ENCODE results near the gene LHFPL6. TPM values are rescaled to one million over a fixed set of nuclear protein-coding genes. Genes with fewer than 3 reads are reported as not detected.

Gene LHFPL6
- total RNA-seq, 3 donors from 2014 or later (not counting 1 experiment from before 2014, with no cell fraction given), result not detected

- H3K4me1 Mint-ChIP-seq, result no peaks in the 10 kb centered on the region
- no peak overlapping the region for H3K4me3 Mint-ChIP-seq
- H3K27me3 Mint-ChIP-seq (ENCODE audit: low read depth in 2 of 2), result no peaks in the 10 kb centered on the region
- H3K4me3 ChIP-seq (ENCODE audit: low read length), result no peak overlapping the region
- H3K4me1 ChIP-seq (ENCODE audit: control insufficient read depth, insufficient read depth, low read length), result no peaks in the 10 kb centered on the region
- no peak overlapping the region for H3K27ac ChIP-seq (ENCODE audit: low read length)
- no peak overlapping the region for H3K27ac Mint-ChIP-seq
- no peak for DNase-seq
- no peaks in the 10 kb centered on the region for H3K36me3 ChIP-seq (ENCODE audit: control insufficient read depth, insufficient read depth, low read length)
- intact Hi-C loops (cut with micrococcal nuclease), result no loop called here
- no peak for TF ChIP-seq CTCF (IDR thresholded peaks at IDR 0.05)
- no peaks in the 10 kb centered on the region for H3K27me3 ChIP-seq (ENCODE audit: control insufficient read depth, insufficient read depth, low read length)
- no peaks in the 10 kb centered on the region for H3K9me3 ChIP-seq (ENCODE audit: control insufficient read depth, insufficient read depth, low read length)
- 83% methylated on average over 1 of the region's 3 CpGs for WGBS (ENCODE audit: insufficient coverage)
- no peaks in the 10 kb centered on the region for H3K36me3 Mint-ChIP-seq
- H3K9me3 Mint-ChIP-seq, result peaks cover 0 to 4% of the 10 kb centered on the region in 2 donors
- ATAC-seq, result no peak
Observed at GRCh38 chr13:39530916-39531315, 72.1 kb downstream of the LHFPL6 start.

DNA sequence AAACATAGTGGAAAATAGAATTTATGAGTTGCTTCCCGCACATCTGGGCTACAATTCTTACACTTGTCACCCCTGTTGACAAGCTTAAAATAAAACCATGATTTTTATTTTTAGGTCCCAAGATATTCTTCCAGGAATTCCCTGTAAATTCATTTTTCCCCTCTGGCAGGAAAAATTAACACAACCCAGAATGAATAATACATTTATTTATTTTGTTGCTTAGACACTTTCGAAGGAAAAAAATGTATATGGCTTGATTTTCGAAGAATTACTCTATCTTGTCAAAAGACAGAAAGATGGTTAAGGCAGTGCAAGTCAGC is 74.4 kb downstream of the LHFPL6 start:
- H3K36me3 ChIP-seq (ENCODE audit: control insufficient read depth, insufficient read depth, low read length), result no peaks in the 10 kb centered on the region
- intact Hi-C loops (cut with micrococcal nuclease), result no loop called here
- Mint-ChIP-seq H3K27me3 (ENCODE audit: low read depth in 2 of 2) (no peaks in the 10 kb centered on the region), H3K27ac (no peak overlapping the region), H3K4me1 (no peaks in the 10 kb centered on the region), H3K36me3 (no peaks in the 10 kb centered on the region), H3K4me3 (no peak overlapping the region), H3K9me3 (peaks cover 0 to 4% of the 10 kb centered on the region in 2 donors)
- ATAC-seq, result no peak
- DNase-seq, result no peak
- no peak overlapping the region for H3K27ac ChIP-seq (ENCODE audit: low read length)
- H3K4me1 ChIP-seq (ENCODE audit: control insufficient read depth, insufficient read depth, low read length), result no peaks in the 10 kb centered on the region
- H3K9me3 ChIP-seq (ENCODE audit: control insufficient read depth, insufficient read depth, low read length), result no peaks in the 10 kb centered on the region
- 89% methylated on average over 3 of the region's 3 CpGs for WGBS (ENCODE audit: insufficient coverage)
- no peaks in the 10 kb centered on the region for H3K27me3 ChIP-seq (ENCODE audit: control insufficient read depth, insufficient read depth, low read length)
- TF ChIP-seq CTCF (IDR thresholded peaks at IDR 0.05), result no peak
- H3K4me3 ChIP-seq (ENCODE audit: low read length), result no peak overlapping the region

DNA sequence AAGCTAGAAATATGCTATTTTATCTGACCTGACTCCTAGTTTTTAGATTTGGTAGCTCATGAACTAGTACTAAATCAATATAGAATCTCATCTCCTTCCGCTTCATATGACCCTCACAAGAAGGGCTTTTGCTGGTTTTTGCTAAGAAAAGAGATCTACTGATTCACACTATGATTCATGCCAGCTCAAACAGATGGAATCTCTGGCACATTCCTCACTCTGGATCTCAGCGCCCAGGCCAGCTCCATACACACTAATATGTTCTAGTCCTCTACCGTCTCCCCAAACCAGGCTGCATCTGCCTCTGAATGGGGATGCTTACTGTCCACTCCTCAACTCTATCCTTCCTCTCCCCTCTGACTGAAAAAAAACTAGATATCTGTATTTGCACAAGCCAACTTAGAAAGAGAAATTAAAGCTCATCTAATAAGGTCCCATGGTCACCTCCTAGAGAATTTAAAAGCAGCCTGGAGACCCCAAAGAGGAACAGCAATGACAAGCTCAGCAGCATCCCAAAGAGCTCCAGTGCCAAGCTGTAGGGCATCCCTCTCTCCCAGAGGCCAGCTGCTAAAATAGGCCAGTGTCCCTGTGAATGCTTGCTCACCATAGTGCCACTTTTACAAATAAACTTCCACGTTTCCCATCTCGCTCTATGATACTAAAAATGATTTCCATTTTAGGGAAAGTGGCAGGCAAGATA is 74.9 kb downstream of the LHFPL6 start:
- Histone ChIP-seq H3K27ac (ENCODE audit: low read length) (no peak overlapping the region), H3K9me3 (ENCODE audit: control insufficient read depth, insufficient read depth, low read length) (no peaks in the 10 kb centered on the region), H3K36me3 (ENCODE audit: control insufficient read depth, insufficient read depth, low read length) (no peaks in the 10 kb centered on the region), H3K27me3 (ENCODE audit: control insufficient read depth, insufficient read depth, low read length) (no peaks in the 10 kb centered on the region), H3K4me1 (ENCODE audit: control insufficient read depth, insufficient read depth, low read length) (no peaks in the 10 kb centered on the region), H3K4me3 (ENCODE audit: low read length) (no peak overlapping the region)
- ATAC-seq (no peak), DNase-seq (no peak)
- no peak for TF ChIP-seq CTCF (IDR thresholded peaks at IDR 0.05)
- no peak overlapping the region for H3K4me3 Mint-ChIP-seq
- peaks cover 0 to 4% of the 10 kb centered on the region in 2 donors for H3K9me3 Mint-ChIP-seq
- no peaks in the 10 kb centered on the region for H3K36me3 Mint-ChIP-seq
- H3K4me1 Mint-ChIP-seq, result no peaks in the 10 kb centered on the region
- WGBS (ENCODE audit: insufficient coverage), result 89% methylated on average over 4 of the region's 5 CpGs
- intact Hi-C loops (cut with micrococcal nuclease), result no loop called here
- H3K27me3 Mint-ChIP-seq (ENCODE audit: low read depth in 2 of 2), result no peaks in the 10 kb centered on the region
- no peak overlapping the region for H3K27ac Mint-ChIP-seq

- no peak overlapping the region for H3K27ac ChIP-seq (ENCODE audit: low read length)
- H3K4me1 Mint-ChIP-seq, result no peaks in the 10 kb centered on the region
- intact Hi-C loops (cut with micrococcal nuclease), result no loop called here
- 78% methylated on average over 3 of the region's 3 CpGs for WGBS (ENCODE audit: insufficient coverage)
- no peaks in the 10 kb centered on the region for H3K27me3 Mint-ChIP-seq (ENCODE audit: low read depth in 2 of 2)
- H3K36me3 ChIP-seq (ENCODE audit: control insufficient read depth, insufficient read depth, low read length), result no peaks in the 10 kb centered on the region
- no peaks in the 10 kb centered on the region for H3K4me1 ChIP-seq (ENCODE audit: control insufficient read depth, insufficient read depth, low read length)
- peaks cover 0 to 4% of the 10 kb centered on the region in 2 donors for H3K9me3 Mint-ChIP-seq
- no peaks in the 10 kb centered on the region for H3K27me3 ChIP-seq (ENCODE audit: control insufficient read depth, insufficient read depth, low read length)
- no peak overlapping the region for H3K4me3 ChIP-seq (ENCODE audit: low read length)
- no peaks in the 10 kb centered on the region for H3K9me3 ChIP-seq (ENCODE audit: control insufficient read depth, insufficient read depth, low read length)
- ATAC-seq (no peak), DNase-seq (no peak)
- no peaks in the 10 kb centered on the region for H3K36me3 Mint-ChIP-seq
- H3K4me3 Mint-ChIP-seq, result no peak overlapping the region
- no peak for TF ChIP-seq CTCF (IDR thresholded peaks at IDR 0.05)
- H3K27ac Mint-ChIP-seq, result no peak overlapping the region
Observed at GRCh38 chr13:39527301-39527700, 75.7 kb downstream of the LHFPL6 start.

Data from natural killer cell (primary cell).